Endothelial cell of umbilical vein (primary cell): Measurements from ENCODE around the gene FOXL2.

Source experiments
- EZH2 ChIP-seq: IDR thresholded peaks from 2 replicates; pipeline ENCODE4 v1.6.1; 2012; ENCODE audit warnings: borderline replicate concordance, low read depth, mild to moderate bottlenecking, moderate library complexity, low read length, inconsistent platforms; ENCODE audit not compliant: severe bottlenecking
- FOS ChIP-seq: IDR thresholded peaks from 2 replicates; pipeline ENCODE4 v1.6.1; 2011; ENCODE audit warnings: mild to moderate bottlenecking, low read length, moderate library complexity, borderline replicate concordance; ENCODE audit not compliant: insufficient read depth
- MYC ChIP-seq: IDR thresholded peaks from one replicate; pipeline ENCODE4 v1.6.1; 2011; ENCODE audit warnings: mild to moderate bottlenecking, low read depth, low read length
- POLR2A ChIP-seq: IDR thresholded peaks from 2 replicates; pipeline ENCODE4 v1.6.1; 2012; ENCODE audit warnings: low read depth, mild to moderate bottlenecking, control low read depth, low read length
- POLR2AphosphoS5 ChIP-seq: IDR thresholded peaks from 2 replicates; pipeline ENCODE4 v1.6.1; 2012; ENCODE audit warnings: low read depth, mild to moderate bottlenecking, control low read depth, low read length, moderate library complexity; ENCODE audit not compliant: insufficient read depth
- TF ChIP-seq, protein P1 (sequence below), 2 donors: IDR thresholded peaks; 1 replicate in 1 of 2; 2 replicates in 1 of 2; pipeline ENCODE4 v1.5.1; 2011; ENCODE audit warnings: low read length in 2 of 2, mild to moderate bottlenecking in 2 of 2, moderate library complexity in 2 of 2, control low read depth in 1 of 2, inconsistent platforms in 1 of 2, low read depth in 1 of 2; ENCODE audit not compliant: insufficient read depth in 1 of 2; ENCODE audit errors: extremely low read depth in 1 of 2
- TF ChIP-seq, protein P2 (sequence below): IDR thresholded peaks from 2 replicates; pipeline ENCODE4 v1.6.1; 2011; ENCODE audit not compliant: insufficient read depth, insufficient read length

DNA sequence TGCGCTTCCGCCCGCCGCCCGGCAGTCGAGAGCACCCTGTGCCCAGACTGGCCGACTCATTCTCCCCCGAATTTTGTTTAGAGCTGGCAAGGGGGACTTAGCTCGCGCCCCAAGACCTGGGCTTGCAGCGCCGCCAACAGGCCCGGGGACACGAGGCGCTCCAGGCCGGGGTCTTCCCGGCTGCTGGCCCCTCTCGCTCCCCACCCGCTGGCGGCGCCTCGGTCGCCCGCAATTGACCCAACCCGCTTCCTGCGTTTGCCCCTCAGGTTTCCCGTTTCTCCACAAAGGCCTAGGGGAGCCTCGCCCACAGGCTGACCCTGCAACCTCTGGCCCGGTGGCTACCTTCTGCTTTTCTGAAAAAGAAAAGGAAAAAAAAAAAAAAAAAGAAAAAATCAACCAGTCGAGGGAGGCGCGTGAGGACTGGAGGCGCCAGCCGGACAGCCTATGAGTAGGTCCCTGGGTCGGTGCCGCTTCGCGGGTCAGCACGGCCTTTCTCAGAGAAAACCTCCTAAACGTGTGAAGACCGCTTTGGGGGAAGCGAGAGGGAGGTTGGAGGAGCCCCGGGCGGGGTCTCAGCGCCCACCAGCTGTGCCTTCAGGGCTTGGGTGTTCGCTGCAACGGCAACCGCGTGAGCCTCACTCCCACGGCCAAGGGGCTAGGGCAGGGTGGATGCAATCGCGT is 7.2 kb downstream of the FOXL2 start:
- TF ChIP-seq, protein P1, sequence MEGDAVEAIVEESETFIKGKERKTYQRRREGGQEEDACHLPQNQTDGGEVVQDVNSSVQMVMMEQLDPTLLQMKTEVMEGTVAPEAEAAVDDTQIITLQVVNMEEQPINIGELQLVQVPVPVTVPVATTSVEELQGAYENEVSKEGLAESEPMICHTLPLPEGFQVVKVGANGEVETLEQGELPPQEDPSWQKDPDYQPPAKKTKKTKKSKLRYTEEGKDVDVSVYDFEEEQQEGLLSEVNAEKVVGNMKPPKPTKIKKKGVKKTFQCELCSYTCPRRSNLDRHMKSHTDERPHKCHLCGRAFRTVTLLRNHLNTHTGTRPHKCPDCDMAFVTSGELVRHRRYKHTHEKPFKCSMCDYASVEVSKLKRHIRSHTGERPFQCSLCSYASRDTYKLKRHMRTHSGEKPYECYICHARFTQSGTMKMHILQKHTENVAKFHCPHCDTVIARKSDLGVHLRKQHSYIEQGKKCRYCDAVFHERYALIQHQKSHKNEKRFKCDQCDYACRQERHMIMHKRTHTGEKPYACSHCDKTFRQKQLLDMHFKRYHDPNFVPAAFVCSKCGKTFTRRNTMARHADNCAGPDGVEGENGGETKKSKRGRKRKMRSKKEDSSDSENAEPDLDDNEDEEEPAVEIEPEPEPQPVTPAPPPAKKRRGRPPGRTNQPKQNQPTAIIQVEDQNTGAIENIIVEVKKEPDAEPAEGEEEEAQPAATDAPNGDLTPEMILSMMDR (IDR thresholded peaks at IDR 0.05; ENCODE audit: extremely low read depth in 1 of 2, insufficient read depth in 1 of 2, low read depth in 1 of 2, low read length in 2 of 2): peak in 1 of 2 donors; percentile 7
- TF ChIP-seq EZH2 (no peak), POLR2A (no peak), MYC (no peak), POLR2AphosphoS5 (no peak), FOS (no peak)
- TF ChIP-seq, protein P2, sequence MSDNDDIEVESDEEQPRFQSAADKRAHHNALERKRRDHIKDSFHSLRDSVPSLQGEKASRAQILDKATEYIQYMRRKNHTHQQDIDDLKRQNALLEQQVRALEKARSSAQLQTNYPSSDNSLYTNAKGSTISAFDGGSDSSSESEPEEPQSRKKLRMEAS: no peak
